GM12873 (cell line): ENCODE measurements around the gene SH3RF1.

Experiments
- CTCF ChIP-seq: IDR thresholded peaks from 2 replicates; pipeline ENCODE4 v1.5.1; 2012; ENCODE audit warnings: low read depth, mild to moderate bottlenecking, moderate library complexity, low read length, control low read depth; ENCODE audit not compliant: insufficient read depth; ENCODE audit errors: missing control alignments

Gene SH3RF1

GRCh38 chr4:169270810-169271691, at the start of gene SH3RF1:
SH3RF1 (minus strand) TSS chr4:169270956; CDS start chr4:169269212, 1,744 bp downstream.
- TF ChIP-seq CTCF, result peak; percentile 40

GRCh38 chr4:169315530-169316343, 45.0 kb upstream of the SH3RF1 start:
- no peak for TF ChIP-seq CTCF

- TF ChIP-seq CTCF, result no peak
Measured at GRCh38 chr4:169314906-169315305, 44.1 kb upstream of the SH3RF1 start.

GRCh38 chr4:169313732-169314131, 43.0 kb upstream of the SH3RF1 start:
- no peak for TF ChIP-seq CTCF

- no peak for TF ChIP-seq CTCF
Measured at GRCh38 chr4:169312690-169313422, 42.1 kb upstream of the SH3RF1 start.

- peak; percentile 67 for TF ChIP-seq CTCF
Measured at GRCh38 chr4:169311643-169312365, 41.0 kb upstream of the SH3RF1 start.
